ENCODE results near the gene RILP. TPM values are rescaled to one million over a fixed set of nuclear protein-coding genes. Genes with fewer than 3 reads are reported as not detected.

Gene RILP
- total RNA-seq, 1 experiment from 2014 or later: 27.6 TPM

GRCh38 chr17:1624650-1625049 is 25.0 kb downstream of the RILP start:
- Histone ChIP-seq H3K4me3 (ENCODE audit: low read length) (no peak overlapping the region), H3K9me2 (replicated peaks; ENCODE audit: low read length) (no peaks in the 10 kb centered on the region), H3K4me2 (ENCODE audit: low read length) (no peak overlapping the region), H3F3A (ENCODE audit: low read length, unreplicated experiment) (no peaks in the 10 kb centered on the region), H3K4me1 (ENCODE audit: insufficient read depth, low read length) (no peaks in the 10 kb centered on the region), H3K79me2 (ENCODE audit: low read length) (no peaks in the 10 kb centered on the region), H3K9me3 (ENCODE audit: low read length) (no peaks in the 10 kb centered on the region), H3K27ac (ENCODE audit: low read length) (no peak overlapping the region), H3K27me3 (ENCODE audit: low read length) (no peaks in the 10 kb centered on the region), H2AFZ (ENCODE audit: low read length) (no peak overlapping the region), H4K20me1 (ENCODE audit: low read length) (no peaks in the 10 kb centered on the region), H3K9ac (ENCODE audit: low read length) (no peak overlapping the region), H3K36me3 (ENCODE audit: low read depth, low read length) (no peaks in the 10 kb centered on the region)
- ChIA-PET CTCF (no interaction called here), POLR2A (ENCODE audit: unreplicated experiment) (no interaction called here)
- TF ChIP-seq CTCF (conservative IDR thresholded peaks at IDR 0.05; ENCODE audit: low read depth, low read length) (no peak), EZH2 (IDR thresholded peaks at IDR 0.05; ENCODE audit: low read length, unreplicated experiment) (no peak), EZH2phosphoT487 (IDR thresholded peaks at IDR 0.05; ENCODE audit: borderline replicate concordance, low read length) (no peak)
- ATAC-seq: no peak
- BruUV-seq (replicated peaks): no TSS peak
- DNase-seq: no peak
- intact Hi-C loops (cut with micrococcal nuclease): no loop called here

GRCh38 chr17:1623057-1623630 is 26.5 kb downstream of the RILP start:
- no peaks in the 10 kb centered on the region for H3K9me2 ChIP-seq (replicated peaks; ENCODE audit: low read length)
- no peak for ATAC-seq
- H3K4me2 ChIP-seq (ENCODE audit: low read length): no peak overlapping the region
- no peaks in the 10 kb centered on the region for H4K20me1 ChIP-seq (ENCODE audit: low read length)
- ChIA-PET CTCF (no interaction called here), POLR2A (ENCODE audit: unreplicated experiment) (no interaction called here)
- H3K4me1 ChIP-seq (ENCODE audit: insufficient read depth, low read length): no peaks in the 10 kb centered on the region
- H3K27ac ChIP-seq (ENCODE audit: low read length): no peak overlapping the region
- no peaks in the 10 kb centered on the region for H3F3A ChIP-seq (ENCODE audit: low read length, unreplicated experiment)
- H2AFZ ChIP-seq (ENCODE audit: low read length): no peak overlapping the region
- TF ChIP-seq EZH2 (IDR thresholded peaks at IDR 0.05; ENCODE audit: low read length, unreplicated experiment): no peak
- TF ChIP-seq EZH2phosphoT487 (IDR thresholded peaks at IDR 0.05; ENCODE audit: borderline replicate concordance, low read length): no peak
- no peak for TF ChIP-seq CTCF (conservative IDR thresholded peaks at IDR 0.05; ENCODE audit: low read depth, low read length)
- BruUV-seq (replicated peaks): no TSS peak
- no peaks in the 10 kb centered on the region for H3K79me2 ChIP-seq (ENCODE audit: low read length)
- no peaks in the 10 kb centered on the region for H3K27me3 ChIP-seq (ENCODE audit: low read length)
- H3K4me3 ChIP-seq (ENCODE audit: low read length): no peak overlapping the region
- no peak overlapping the region for H3K9ac ChIP-seq (ENCODE audit: low read length)
- H3K9me3 ChIP-seq (ENCODE audit: low read length): no peaks in the 10 kb centered on the region
- H3K36me3 ChIP-seq (ENCODE audit: low read depth, low read length): no peaks in the 10 kb centered on the region
- intact Hi-C loops (cut with micrococcal nuclease): no loop called here
- DNase-seq: no peak

DNA sequence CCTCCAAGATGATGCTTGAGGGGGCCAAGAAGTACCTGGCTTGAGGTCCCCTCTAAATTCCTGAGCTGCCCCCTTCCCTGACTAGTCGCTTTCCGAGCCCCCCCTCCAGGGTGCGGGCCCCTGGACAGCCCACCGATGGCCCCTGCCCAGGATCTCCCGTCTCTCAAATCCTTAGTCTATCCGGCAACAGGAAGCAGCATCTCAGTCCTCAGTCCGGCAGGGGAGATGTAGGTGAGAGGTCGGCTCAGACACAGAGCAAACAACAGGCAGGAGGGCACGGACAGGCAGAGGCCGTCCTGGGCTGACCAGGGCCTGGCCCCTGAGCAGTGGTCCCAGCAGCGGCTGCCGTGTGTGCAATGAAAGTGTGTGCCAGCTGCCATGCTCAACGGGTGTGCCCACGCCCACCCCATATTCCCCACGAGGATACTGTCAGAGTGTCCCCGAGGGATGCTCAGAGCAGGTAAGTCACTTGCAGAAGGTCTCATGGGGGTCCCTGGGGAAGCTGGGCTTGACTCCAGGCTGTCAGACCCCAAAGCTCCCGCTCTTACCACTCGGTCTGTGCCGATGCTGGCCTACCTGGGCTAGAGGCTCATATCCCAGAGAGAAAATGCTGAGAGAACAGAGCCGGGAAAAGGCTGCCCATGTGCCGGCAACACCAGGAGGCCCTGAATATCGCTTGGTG is 28.3 kb downstream of the RILP start:
- Histone ChIP-seq H3K9me3 (ENCODE audit: low read length) (no peaks in the 10 kb centered on the region), H3K4me2 (ENCODE audit: low read length) (no peak overlapping the region), H3K36me3 (ENCODE audit: low read depth, low read length) (no peaks in the 10 kb centered on the region), H3F3A (ENCODE audit: low read length, unreplicated experiment) (no peaks in the 10 kb centered on the region), H3K9me2 (replicated peaks; ENCODE audit: low read length) (no peaks in the 10 kb centered on the region), H3K4me1 (ENCODE audit: insufficient read depth, low read length) (no peaks in the 10 kb centered on the region), H2AFZ (ENCODE audit: low read length) (no peak overlapping the region), H3K27ac (ENCODE audit: low read length) (no peak overlapping the region), H3K9ac (ENCODE audit: low read length) (no peak overlapping the region), H3K4me3 (ENCODE audit: low read length) (no peak overlapping the region), H4K20me1 (ENCODE audit: low read length) (no peaks in the 10 kb centered on the region), H3K27me3 (ENCODE audit: low read length) (no peaks in the 10 kb centered on the region), H3K79me2 (ENCODE audit: low read length) (no peaks in the 10 kb centered on the region)
- ChIA-PET CTCF (no interaction called here), POLR2A (ENCODE audit: unreplicated experiment) (no interaction called here)
- DNase-seq (no peak), ATAC-seq (no peak)
- no TSS peak for BruUV-seq (replicated peaks)
- TF ChIP-seq EZH2 (IDR thresholded peaks at IDR 0.05; ENCODE audit: low read length, unreplicated experiment) (no peak), CTCF (conservative IDR thresholded peaks at IDR 0.05; ENCODE audit: low read depth, low read length) (no peak), EZH2phosphoT487 (IDR thresholded peaks at IDR 0.05; ENCODE audit: borderline replicate concordance, low read length) (no peak)
- intact Hi-C loops (cut with micrococcal nuclease): no loop called here

Data from PC-3 (cell line).